CD14-positive monocyte (primary cell): Measurements from ENCODE around the gene CIB1. TPM values are rescaled to one million over a fixed set of nuclear protein-coding genes. Genes with fewer than 3 reads are reported as not detected.
"Not testable (repeated sequence)": the region's sequence is repeated elsewhere in the genome, so short reads cannot be mapped to it uniquely, and the experiment has no call there.

ENCODE experiments used
- DNase-seq, 3 donors: peaks; one replicate each; pipeline ENCODE4 v3.0.0-alpha.2; 2011 to 2022
- H2AFZ ChIP-seq: 2 replicates; pipeline ENCODE4 v1.6.0; 2012; ENCODE audit warnings: mild to moderate bottlenecking, low read depth, low read length, inconsistent platforms; ENCODE audit not compliant: insufficient read depth, poor library complexity, severe bottlenecking
- H3K27ac ChIP-seq, 2 donors: 1 replicate in 1 of 2; 2 replicates in 1 of 2; pipeline ENCODE4 v1.5.1; 2012 to 2013; ENCODE audit warnings: low read length in 2 of 2, control low read depth in 1 of 2, inconsistent platforms in 1 of 2, low read depth in 1 of 2, mild to moderate bottlenecking in 1 of 2
- H3K27me3 ChIP-seq, 2 donors: one replicate each; pipeline versions ENCODE4 v1.6.0 to v1.6.1; 2011 to 2013; ENCODE audit warnings: low read length in 2 of 2; ENCODE audit not compliant: control insufficient read depth in 2 of 2, insufficient read depth in 2 of 2
- H3K36me3 ChIP-seq, 2 donors: replicated peaks in 1 of 2; 1 replicate in 1 of 2; 2 replicates in 1 of 2; pipeline versions ENCODE4 v1.5.1 to v1.6.1; 2012 to 2013; ENCODE audit warnings: low read length in 2 of 2, control low read depth in 1 of 2, inconsistent platforms in 1 of 2, mild to moderate bottlenecking in 1 of 2; ENCODE audit not compliant: insufficient read depth in 2 of 2, control insufficient read depth in 1 of 2
- H3K4me1 ChIP-seq, 2 donors: 1 replicate in 1 of 2; 2 replicates in 1 of 2; pipeline versions ENCODE4 v1.5.1 to v1.6.1; 2012 to 2013; ENCODE audit warnings: low read length in 2 of 2, control low read depth in 1 of 2, inconsistent platforms in 1 of 2, mild to moderate bottlenecking in 1 of 2, moderate library complexity in 1 of 2; ENCODE audit not compliant: insufficient read depth in 2 of 2, control insufficient read depth in 1 of 2
- H3K4me2 ChIP-seq: replicated peaks from 2 replicates; pipeline ENCODE3; 2012; ENCODE audit warnings: low read length, moderate library complexity, mild to moderate bottlenecking; ENCODE audit not compliant: poor library complexity, severe bottlenecking; ENCODE audit errors: extremely low read depth
- H3K4me3 ChIP-seq, 3 experiments: fragments of 200-600 bp in 1 of 3; sonication (generic) in 1 of 3; replicated peaks in 1 of 3; 1 replicate in 2 of 3; 2 replicates in 1 of 3; pipeline ENCODE4 v1.5.1; 2011 to 2013; ENCODE audit warnings: low read length in 3 of 3, mild to moderate bottlenecking in 3 of 3, control low read depth in 2 of 3, low read depth in 2 of 3, inconsistent platforms in 1 of 3, moderate library complexity in 1 of 3
- H3K79me2 ChIP-seq: 2 replicates; pipeline ENCODE4 v1.6.0; 2012; ENCODE audit warnings: mild to moderate bottlenecking, control low read depth, inconsistent platforms, low read length, moderate library complexity; ENCODE audit not compliant: insufficient read depth
- H3K9ac ChIP-seq: 2 replicates; pipeline ENCODE4 v1.6.0; 2017; ENCODE audit warnings: low read length, mild to moderate bottlenecking; ENCODE audit not compliant: insufficient read depth, poor library complexity, severe bottlenecking
- H3K9me3 ChIP-seq, 2 donors: replicated peaks in 1 of 2; 1 replicate in 1 of 2; 2 replicates in 1 of 2; pipeline versions ENCODE4 v1.5.1 to v1.6.1; 2012 to 2013; ENCODE audit warnings: low read length in 2 of 2, control low read depth in 1 of 2; ENCODE audit not compliant: control insufficient read depth in 1 of 2, insufficient read depth in 1 of 2
- H4K20me1 ChIP-seq: 2 replicates; pipeline ENCODE4 v1.6.0; 2012; ENCODE audit warnings: mild to moderate bottlenecking, low read length, control low read depth, moderate library complexity; ENCODE audit not compliant: insufficient read depth
- H3K27ac Mint-ChIP-seq, 7 donors: one replicate each; pipeline ENCODE4 v1.8.0; 2020; ENCODE audit warnings: mild to moderate bottlenecking in 7 of 7, mixed read lengths in 7 of 7, moderate library complexity in 6 of 7, inconsistent platforms in 2 of 7
- H3K27me3 Mint-ChIP-seq, 3 donors: one replicate each; pipeline ENCODE4 v1.8.0; 2021 to 2022; ENCODE audit warnings: low read depth in 3 of 3, mild to moderate bottlenecking in 3 of 3, mixed read lengths in 3 of 3, moderate library complexity in 3 of 3, inconsistent platforms in 1 of 3
- H3K36me3 Mint-ChIP-seq, 2 donors: one replicate each; pipeline ENCODE4 v1.8.0; 2020; ENCODE audit warnings: mixed read lengths in 2 of 2, inconsistent platforms in 1 of 2, mild to moderate bottlenecking in 1 of 2
- H3K4me1 Mint-ChIP-seq: one replicate; pipeline ENCODE4 v1.8.0; 2020; ENCODE audit warnings: mild to moderate bottlenecking, mixed read lengths
- H3K4me3 Mint-ChIP-seq, 2 donors: one replicate each; pipeline ENCODE4 v1.8.0; 2020; ENCODE audit warnings: mild to moderate bottlenecking in 2 of 2, mixed read lengths in 2 of 2, moderate library complexity in 1 of 2
- H3K9me3 Mint-ChIP-seq, 7 donors: one replicate each; pipeline ENCODE4 v1.8.0; 2020 to 2022; ENCODE audit warnings: mixed read lengths in 7 of 7, mild to moderate bottlenecking in 6 of 7, moderate library complexity in 6 of 7, inconsistent platforms in 2 of 7
- WGBS: methylation state at CpG from one replicate; pipeline ENCODE4 v1.1.5; 2013; ENCODE audit warnings: missing lambda C conversion rate; ENCODE audit not compliant: insufficient coverage; 5-methylcytosine and 5-hydroxymethylcytosine counted together
- intact Hi-C, 2 donors: fragments of 100-400 bp; cut with micrococcal nuclease; formaldehyde crosslinking; loops; one replicate each; pipeline versions ENCODE4 v1.15.0 to v1.15.1; 2023
- polyA plus RNA-seq, 3 donors: library from polyadenylated mRNA; depleted of rRNA in 1 of 3; unstranded in 2 of 3; stranded (reverse) in 1 of 3; fragments of 300-500 nt in 2 of 3; fragments of >200 nt in 1 of 3; fragmentation: Illumina TruSeq in 2 of 3; gene quantifications; 1 replicate in 2 of 3; 2 replicates in 1 of 3; pipeline ENCODE4 v1.2.3, GENCODE V29; 2012 to 2021
- TF ChIP-seq, protein P1 (sequence below): fragments of 200-600 bp; IDR thresholded peaks from one replicate; pipeline ENCODE4 v1.8.0; 2022; ENCODE audit warnings: antibody characterized with exemption, mild to moderate bottlenecking

The CIB1 gene
- polyA plus RNA-seq, 3 donors: 77.5 to 197 (median 169) TPM

DNA sequence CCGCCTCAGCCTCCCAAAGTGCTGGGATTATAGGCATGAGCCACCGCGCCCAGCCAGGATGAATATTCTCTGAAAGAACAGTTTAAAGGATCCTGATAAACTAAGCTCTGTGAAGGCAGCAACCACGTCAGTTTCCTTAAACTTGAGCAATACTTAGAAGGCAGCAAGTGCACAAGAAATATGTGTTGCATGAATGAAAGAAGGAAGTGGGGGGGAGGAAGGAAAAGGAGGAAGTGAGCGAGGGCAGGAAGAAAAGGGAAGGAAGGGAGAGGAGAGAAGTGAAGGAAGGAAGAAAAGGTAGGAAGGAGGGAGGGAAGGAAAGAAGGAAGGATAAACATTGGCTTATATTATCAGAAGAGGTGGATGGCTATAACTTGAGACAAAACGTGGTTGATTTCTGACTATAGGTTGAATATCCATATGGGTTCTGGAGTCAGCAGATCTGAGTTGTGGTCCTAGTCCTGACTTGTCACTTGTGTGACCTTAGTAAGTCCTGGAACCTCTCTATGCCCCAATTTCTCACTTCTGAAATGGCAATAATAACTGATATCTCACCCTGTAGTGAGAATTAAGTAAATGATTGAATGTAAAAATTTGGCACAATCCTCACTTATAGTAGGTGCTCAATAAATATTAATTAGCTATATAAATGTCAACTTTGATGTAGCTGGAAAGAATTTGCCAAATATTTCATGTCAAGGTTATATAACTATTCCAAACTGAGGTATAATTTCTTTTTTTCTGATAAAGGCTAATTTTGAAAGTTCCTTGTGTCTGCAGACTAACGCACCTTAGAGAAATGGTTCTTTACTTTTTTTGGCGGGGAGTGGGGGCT is 44.6 kb downstream of the CIB1 start:
- Histone ChIP-seq H3K36me3 (no peaks in the 10 kb centered on the region), H3K4me1 (peaks cover 95 to 98% of the 10 kb centered on the region in 2 donors), H3K9me3 (no peaks in the 10 kb centered on the region), H3K79me2 (peaks cover 82% of the 10 kb centered on the region), H3K27ac (peak overlapping the region; percentile 70), H3K4me3 (peak overlapping the region in 1 of 3 experiments; percentile 28), H3K4me2 (peak overlapping the region; percentile 63), H2AFZ (no peak overlapping the region), H3K27me3 (no peaks in the 10 kb centered on the region), H4K20me1 (peaks cover 65% of the 10 kb centered on the region), H3K9ac (no peak overlapping the region)
- Mint-ChIP-seq H3K9me3 (peaks cover 0 to 4% (median 0%) of the 10 kb centered on the region in 7 donors), H3K4me1 (peaks cover 87% of the 10 kb centered on the region), H3K27me3 (peaks cover 0 to 2% (median 0%) of the 10 kb centered on the region in 3 donors), H3K4me3 (peak overlapping the region; percentile 62 to 67), H3K27ac (peak overlapping the region; percentile 85 to 98 (median 94)), H3K36me3 (peaks cover 6 to 8% of the 10 kb centered on the region in 2 donors)
- 20% methylated on average over 5 of the region's 8 CpGs for WGBS
- TF ChIP-seq, protein P1, sequence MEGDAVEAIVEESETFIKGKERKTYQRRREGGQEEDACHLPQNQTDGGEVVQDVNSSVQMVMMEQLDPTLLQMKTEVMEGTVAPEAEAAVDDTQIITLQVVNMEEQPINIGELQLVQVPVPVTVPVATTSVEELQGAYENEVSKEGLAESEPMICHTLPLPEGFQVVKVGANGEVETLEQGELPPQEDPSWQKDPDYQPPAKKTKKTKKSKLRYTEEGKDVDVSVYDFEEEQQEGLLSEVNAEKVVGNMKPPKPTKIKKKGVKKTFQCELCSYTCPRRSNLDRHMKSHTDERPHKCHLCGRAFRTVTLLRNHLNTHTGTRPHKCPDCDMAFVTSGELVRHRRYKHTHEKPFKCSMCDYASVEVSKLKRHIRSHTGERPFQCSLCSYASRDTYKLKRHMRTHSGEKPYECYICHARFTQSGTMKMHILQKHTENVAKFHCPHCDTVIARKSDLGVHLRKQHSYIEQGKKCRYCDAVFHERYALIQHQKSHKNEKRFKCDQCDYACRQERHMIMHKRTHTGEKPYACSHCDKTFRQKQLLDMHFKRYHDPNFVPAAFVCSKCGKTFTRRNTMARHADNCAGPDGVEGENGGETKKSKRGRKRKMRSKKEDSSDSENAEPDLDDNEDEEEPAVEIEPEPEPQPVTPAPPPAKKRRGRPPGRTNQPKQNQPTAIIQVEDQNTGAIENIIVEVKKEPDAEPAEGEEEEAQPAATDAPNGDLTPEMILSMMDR: no peak
- intact Hi-C loops: no loop called here
- peak; percentile 69 to 90 (median 87) for DNase-seq

DNA sequence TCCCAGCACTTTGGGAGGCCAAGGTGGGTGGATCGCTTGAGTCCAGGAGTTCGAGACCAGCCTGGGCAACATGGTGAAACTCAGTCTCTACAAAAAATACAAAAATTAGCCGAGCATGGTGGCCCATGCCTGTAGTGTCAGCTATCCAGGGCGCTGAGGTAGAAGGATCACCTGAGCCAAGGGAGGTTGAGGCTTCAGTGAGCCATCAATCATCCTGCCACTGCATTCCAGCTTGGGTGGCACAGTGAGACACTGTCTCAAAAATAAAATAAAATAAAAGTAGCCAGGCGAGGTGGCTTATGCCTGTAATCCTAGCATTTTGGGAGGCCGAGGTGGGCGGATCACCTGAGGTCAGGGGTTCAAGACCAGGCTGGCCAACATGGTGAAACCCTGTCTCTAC is 45.7 kb downstream of the CIB1 start:
- H3K36me3 ChIP-seq, H3K4me2 ChIP-seq, H3K4me3 ChIP-seq, DNase-seq, H2AFZ ChIP-seq, H3K27me3 ChIP-seq, H3K27me3 Mint-ChIP-seq, H3K9me3 Mint-ChIP-seq, H3K4me3 Mint-ChIP-seq, intact Hi-C loops, H3K9ac ChIP-seq, H3K9me3 ChIP-seq, H3K36me3 Mint-ChIP-seq: not testable (repeated sequence)
- Histone ChIP-seq H3K4me1 (peaks cover 84 to 91% of the 10 kb centered on the region in 2 donors), H3K27ac (peak overlapping the region; percentile 70), H4K20me1 (peaks cover 57% of the 10 kb centered on the region), H3K79me2 (peaks cover 71% of the 10 kb centered on the region)
- 97% methylated on average over 5 of the region's 7 CpGs for WGBS
- Mint-ChIP-seq H3K4me1 (peaks cover 81% of the 10 kb centered on the region), H3K27ac (peak overlapping the region; percentile 57 to 95 (median 86))
